HAP-1 (cell line): ENCODE data around the gene OAS3.
"Not testable (repeated sequence)": the region's sequence is repeated elsewhere in the genome, so short reads cannot be mapped to it uniquely, and the experiment has no call there.

ENCODE experiments used
- DNase-seq, 2 experiments: peaks; one replicate each; pipeline ENCODE4 v3.0.0-alpha.2; 2016 to 2020; ENCODE audit warnings: low spot score in 2 of 2
- H3K27me3 ChIP-seq: fragments of 250-450 bp; sonication (Bioruptor Pico); 2 replicates; pipeline ENCODE4 v1.5.1; 2020; ENCODE audit warnings: low read depth, mild to moderate bottlenecking, moderate library complexity
- H3K36me3 ChIP-seq: fragments of 250-450 bp; sonication (Bioruptor Pico); replicated peaks from 2 replicates; pipeline ENCODE4 v1.5.1; 2020; ENCODE audit warnings: mild to moderate bottlenecking
- H3K4me1 ChIP-seq: fragments of 250-450 bp; sonication (Bioruptor Pico); 2 replicates; pipeline ENCODE4 v1.5.1; 2020; ENCODE audit warnings: mild to moderate bottlenecking
- H3K4me3 ChIP-seq: fragments of 250-450 bp; sonication (Bioruptor Pico); 2 replicates; pipeline ENCODE4 v1.5.1; 2020; ENCODE audit warnings: mild to moderate bottlenecking, moderate library complexity
- H3K9me3 ChIP-seq: fragments of 250-450 bp; sonication (Bioruptor Pico); 2 replicates; pipeline ENCODE4 v1.5.1; 2020; ENCODE audit warnings: mild to moderate bottlenecking, moderate library complexity
- in situ Hi-C: fragments of 300-500 bp; cut with MboI; formaldehyde crosslinking; loops from 3 replicates; pipeline ENCODE4 v1.14.3; 2020; ENCODE audit warnings: low sequenced_read_pairs, inconsistent platforms, mixed read lengths

The OAS3 gene

GRCh38 chr12:112988224-112988623 is 50.0 kb downstream of the OAS3 start:
- DNase-seq = no peak

GRCh38 chr12:112988823-112989385 is 50.6 kb downstream of the OAS3 start:
- in situ Hi-C loops, H3K4me1 ChIP-seq, H3K4me3 ChIP-seq, H3K27me3 ChIP-seq, H3K9me3 ChIP-seq, H3K36me3 ChIP-seq, DNase-seq: not testable (repeated sequence)

More at GRCh38 chr12:112988224-112988623, 50.0 kb downstream of the OAS3 start:
- in situ Hi-C loops = no loop called here
- no peaks in the 10 kb centered on the region for H3K36me3 ChIP-seq
- no peaks in the 10 kb centered on the region for H3K27me3 ChIP-seq
- H3K4me1 ChIP-seq = no peaks in the 10 kb centered on the region
- peaks cover 3% of the 10 kb centered on the region; the same call in 1 of the 2 replicates for H3K9me3 ChIP-seq
- no peak overlapping the region for H3K4me3 ChIP-seq

GRCh38 chr12:112989806-112990205 is 51.5 kb downstream of the OAS3 start:
- H3K4me3 ChIP-seq = no peak overlapping the region

GRCh38 chr12:112992541-112993398 is 54.5 kb downstream of the OAS3 start:
- no peaks in the 10 kb centered on the region; the same call in 1 of the 2 replicates for H3K9me3 ChIP-seq
- H3K27me3 ChIP-seq = no peaks in the 10 kb centered on the region
- in situ Hi-C loops = no loop called here
- H3K4me1 ChIP-seq = no peaks in the 10 kb centered on the region
- no peak overlapping the region for H3K4me3 ChIP-seq
- H3K36me3 ChIP-seq = no peaks in the 10 kb centered on the region
- peak; percentile 61 to 73 for DNase-seq

More at GRCh38 chr12:112989806-112990205, 51.5 kb downstream of the OAS3 start:
- Histone ChIP-seq H3K27me3 (no peaks in the 10 kb centered on the region), H3K9me3 (peaks cover under 1% of the 10 kb centered on the region; the same call in 1 of the 2 replicates), H3K36me3 (no peaks in the 10 kb centered on the region), H3K4me1 (no peaks in the 10 kb centered on the region)
- in situ Hi-C loops = no loop called here
- DNase-seq = no peak

GRCh38 chr12:112995008-112995407 is 56.7 kb downstream of the OAS3 start:
- Histone ChIP-seq H3K4me1 (no peaks in the 10 kb centered on the region), H3K27me3 (no peaks in the 10 kb centered on the region), H3K4me3 (no peak overlapping the region), H3K36me3 (no peaks in the 10 kb centered on the region), H3K9me3 (no peaks in the 10 kb centered on the region)
- in situ Hi-C loops = no loop called here
- DNase-seq = no peak

- Histone ChIP-seq H3K27me3 (no peaks in the 10 kb centered on the region), H3K4me1 (no peaks in the 10 kb centered on the region), H3K4me3 (no peak overlapping the region), H3K9me3 (no peaks in the 10 kb centered on the region), H3K36me3 (no peaks in the 10 kb centered on the region)
- no peak for DNase-seq
- in situ Hi-C loops = no loop called here
Observed at GRCh38 chr12:112996501-112996900, 58.2 kb downstream of the OAS3 start.

GRCh38 chr12:112997506-112997905 is 59.2 kb downstream of the OAS3 start:
- Histone ChIP-seq H3K9me3 (no peaks in the 10 kb centered on the region), H3K4me1 (no peaks in the 10 kb centered on the region), H3K36me3 (no peaks in the 10 kb centered on the region), H3K4me3 (no peak overlapping the region), H3K27me3 (no peaks in the 10 kb centered on the region)
- no peak for DNase-seq
- in situ Hi-C loops = no loop called here

GRCh38 chr12:112998987-112999767 is 60.9 kb downstream of the OAS3 start:
- DNase-seq = no peak
- no peaks in the 10 kb centered on the region for H3K27me3 ChIP-seq
- no peaks in the 10 kb centered on the region for H3K36me3 ChIP-seq
- H3K4me3 ChIP-seq = no peak overlapping the region
- in situ Hi-C loops = no loop called here
- no peaks in the 10 kb centered on the region for H3K9me3 ChIP-seq
- H3K4me1 ChIP-seq = no peaks in the 10 kb centered on the region

- Histone ChIP-seq H3K27me3 (peaks cover 5% of the 10 kb centered on the region; the same call in 1 of the 2 replicates), H3K36me3 (no peaks in the 10 kb centered on the region), H3K9me3 (no peaks in the 10 kb centered on the region), H3K4me1 (no peaks in the 10 kb centered on the region), H3K4me3 (no peak overlapping the region)
- DNase-seq = no peak
- in situ Hi-C loops = no loop called here
Observed at GRCh38 chr12:113000433-113000832, 62.2 kb downstream of the OAS3 start.

GRCh38 chr12:113002155-113002554 is 63.9 kb downstream of the OAS3 start:
- Histone ChIP-seq H3K9me3 (no peaks in the 10 kb centered on the region), H3K4me3 (no peak overlapping the region), H3K27me3 (peaks cover 6% of the 10 kb centered on the region; the same call in 1 of the 2 replicates), H3K4me1 (no peaks in the 10 kb centered on the region), H3K36me3 (no peaks in the 10 kb centered on the region)
- DNase-seq = no peak
- in situ Hi-C loops = no loop called here

- H3K4me1 ChIP-seq = no peaks in the 10 kb centered on the region
- no peak overlapping the region for H3K4me3 ChIP-seq
- in situ Hi-C loops = no loop called here
- peaks cover 6% of the 10 kb centered on the region; the same call in 1 of the 2 replicates for H3K27me3 ChIP-seq
- H3K36me3 ChIP-seq = no peaks in the 10 kb centered on the region
- no peaks in the 10 kb centered on the region for H3K9me3 ChIP-seq
- DNase-seq = no peak
Observed at GRCh38 chr12:113002676-113003075, 64.4 kb downstream of the OAS3 start.

GRCh38 chr12:113003636-113004035 is 65.4 kb downstream of the OAS3 start:
- Histone ChIP-seq H3K4me3 (no peak overlapping the region), H3K36me3 (no peaks in the 10 kb centered on the region), H3K9me3 (no peaks in the 10 kb centered on the region), H3K4me1 (no peaks in the 10 kb centered on the region), H3K27me3 (peaks cover 14% of the 10 kb centered on the region; the same call in 1 of the 2 replicates)
- in situ Hi-C loops = no loop called here
- DNase-seq = no peak

- H3K4me1 ChIP-seq = no peaks in the 10 kb centered on the region
- no peak for DNase-seq
- H3K9me3 ChIP-seq = no peaks in the 10 kb centered on the region
- in situ Hi-C loops = no loop called here
- peaks cover 20% of the 10 kb centered on the region for H3K27me3 ChIP-seq
- no peaks in the 10 kb centered on the region for H3K36me3 ChIP-seq
- no peak overlapping the region for H3K4me3 ChIP-seq
Observed at GRCh38 chr12:113005762-113006161, 67.5 kb downstream of the OAS3 start.
